HG03378 (cell line): ENCODE measurements around the gene ZNF892.
"Not testable (repeated sequence)": the region's sequence is repeated elsewhere in the genome, so short reads cannot be mapped to it uniquely, and the experiment has no call there.

Experiments
- ATAC-seq: cut with Tn5 transposase; IDR thresholded peaks from one replicate; pipeline ENCODE4 v1.9.1; 2021; ENCODE audit warnings: mild to moderate bottlenecking, moderate library complexity; ENCODE audit not compliant: unreplicated experiment

Gene ZNF892

GRCh38 chr2:95225658-95226057, 18.3 kb downstream of the ZNF892 start:
- no peak for ATAC-seq

- no peak for ATAC-seq
Measured at GRCh38 chr2:95231723-95232122, 24.4 kb downstream of the ZNF892 start.

- no peak for ATAC-seq
Measured at GRCh38 chr2:95232232-95232631, 24.9 kb downstream of the ZNF892 start.

DNA sequence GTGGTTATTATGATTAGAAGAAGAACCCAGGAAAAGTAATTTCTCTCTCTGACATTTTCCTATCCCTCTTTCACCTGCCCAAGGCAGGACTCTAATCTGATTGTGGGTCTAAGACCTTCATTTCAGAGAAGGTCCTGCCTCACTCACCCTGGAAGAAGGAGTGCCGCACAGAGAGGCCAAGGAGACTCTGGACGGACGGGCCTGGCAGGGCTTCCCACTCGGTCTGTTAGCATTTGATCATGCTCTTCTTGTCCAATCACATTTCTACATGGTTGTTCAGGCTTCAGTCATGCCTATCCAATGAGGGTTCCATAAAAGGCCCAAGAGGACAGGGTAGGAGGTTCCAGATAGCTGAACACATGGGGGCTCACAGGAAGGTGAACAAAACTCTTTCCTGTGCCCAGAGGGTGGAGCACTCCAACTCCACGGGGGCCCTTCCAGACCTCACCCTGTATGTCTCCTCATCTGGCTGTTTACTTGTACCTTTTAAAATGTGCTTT, 27.0 kb downstream of the ZNF892 start:
- no peak for ATAC-seq

DNA sequence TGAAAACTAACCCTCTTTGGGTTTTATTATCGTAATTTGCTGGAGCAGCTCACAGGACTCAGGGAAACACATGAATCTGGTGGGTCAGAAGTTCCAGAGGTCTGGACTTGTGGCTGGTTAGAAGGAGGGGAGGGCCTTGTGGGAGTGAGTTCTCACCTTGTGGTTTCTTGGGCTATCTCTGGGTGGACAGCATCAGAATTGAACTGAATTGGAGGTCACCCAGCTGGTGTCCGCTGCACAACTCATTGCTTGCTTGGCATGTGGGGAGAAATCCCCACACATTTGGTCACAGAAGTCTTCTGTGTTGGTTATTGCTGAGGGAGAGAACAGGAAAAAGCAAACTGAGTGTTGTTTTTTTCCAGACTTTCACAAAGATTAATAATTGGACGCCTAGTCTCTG, 27.5 kb downstream of the ZNF892 start:
- no peak for ATAC-seq

DNA sequence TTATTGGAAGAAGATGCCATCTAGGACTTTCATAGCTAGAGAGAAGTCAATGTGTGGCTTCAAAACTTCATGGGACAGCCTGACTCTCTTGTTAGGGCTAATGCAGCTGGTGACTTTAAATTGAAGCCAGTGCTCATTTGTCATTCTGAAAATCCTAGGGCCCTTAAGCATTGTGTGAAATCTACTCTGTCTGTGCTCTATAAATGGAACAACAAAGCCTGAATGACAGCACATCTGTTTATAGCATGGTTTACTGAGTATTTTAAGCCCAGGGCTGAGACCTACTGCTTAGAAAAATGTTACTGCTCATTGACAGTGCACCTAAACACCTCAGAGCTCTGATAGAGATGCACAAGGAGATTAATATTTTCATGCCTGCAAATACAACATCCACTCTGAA, 30.8 kb downstream of the ZNF892 start:
- no peak for ATAC-seq

- ATAC-seq, result no peak
Measured at GRCh38 chr2:95240091-95240490, 32.8 kb downstream of the ZNF892 start.

DNA sequence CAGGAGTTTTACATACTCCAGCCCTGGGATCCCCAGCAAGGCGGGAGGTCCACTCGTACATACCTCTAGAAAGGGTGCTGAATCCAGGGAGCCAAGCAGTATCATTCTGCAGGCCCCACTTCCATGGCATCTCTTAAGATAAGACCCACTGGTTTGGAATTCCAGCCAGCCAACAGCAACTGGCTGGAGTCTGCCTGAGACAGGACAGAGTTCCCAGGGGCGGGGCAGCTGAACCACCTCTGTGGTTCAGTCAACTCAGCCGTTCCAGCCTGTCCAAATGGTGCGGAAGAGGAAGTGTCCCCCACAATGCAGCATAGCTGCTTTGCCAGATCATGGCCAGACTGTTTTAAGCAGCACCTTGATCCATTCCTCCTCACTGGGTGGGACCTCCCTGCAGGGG, 33.2 kb downstream of the ZNF892 start:
- ATAC-seq, result no peak

DNA sequence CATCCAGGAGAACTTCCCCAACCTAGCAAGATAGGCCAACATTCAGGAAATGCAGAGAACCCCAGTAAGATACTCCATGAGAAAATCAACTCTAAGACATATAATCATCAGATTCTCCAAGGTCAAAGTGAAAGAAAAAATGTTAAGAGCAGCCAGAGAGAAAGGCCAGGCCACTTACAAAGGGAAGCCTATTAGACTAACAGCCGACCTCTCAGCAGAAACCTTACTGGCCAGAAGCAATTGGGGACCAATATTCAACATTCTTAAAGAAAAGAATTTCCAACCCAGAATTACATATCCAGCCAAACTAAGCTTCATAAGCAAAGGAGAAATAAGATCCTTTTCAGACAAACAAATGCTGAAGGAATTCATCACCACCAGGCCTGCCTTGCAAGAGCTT, 34.8 kb downstream of the ZNF892 start:
- ATAC-seq, result not testable (repeated sequence)
